Smooth muscle cell (in vitro differentiated cells): ENCODE results near the gene CBLN2. TPM values are rescaled to one million over a fixed set of nuclear protein-coding genes. Genes with fewer than 3 reads are reported as not detected.
A peak's percentile ranks its signal among the peaks of the same experiment; 100 is the strongest.

Experiments used
- DNase-seq: peaks from one replicate; lab custom pipeline; 2025; ENCODE audit not compliant: unreplicated experiment; lab: John Stamatoyannopoulos, UW
- H2AFZ ChIP-seq: fragments of 200-600 bp; sonication (generic); 2 replicates; pipeline ENCODE4 v1.6.0; 2016; ENCODE audit warnings: antibody characterized with exemption, low read depth, mild to moderate bottlenecking
- H3F3A ChIP-seq: fragments of 200-600 bp; sonication (generic); 2 replicates; pipeline ENCODE4 v1.6.0; 2017; ENCODE audit warnings: antibody characterized with exemption, low read depth
- H3K27ac ChIP-seq: fragments of 200-600 bp; sonication (generic); 2 replicates; pipeline ENCODE4 v1.5.1; 2016; ENCODE audit warnings: low read depth, mild to moderate bottlenecking
- H3K27me3 ChIP-seq: fragments of 200-600 bp; sonication (generic); 2 replicates; pipeline ENCODE4 v1.6.1; 2016; ENCODE audit warnings: low read depth, mild to moderate bottlenecking
- H3K36me3 ChIP-seq: fragments of 200-600 bp; sonication (generic); 2 replicates; pipeline ENCODE4 v1.5.1; 2016; ENCODE audit warnings: low read depth
- H3K4me1 ChIP-seq: fragments of 200-600 bp; sonication (generic); 2 replicates; pipeline ENCODE4 v1.5.1; 2016; ENCODE audit warnings: low read depth
- H3K4me2 ChIP-seq: fragments of 200-600 bp; sonication (generic); 2 replicates; pipeline ENCODE4 v1.6.0; 2016; ENCODE audit warnings: mild to moderate bottlenecking
- H3K4me3 ChIP-seq: fragments of 200-600 bp; sonication (generic); 2 replicates; pipeline ENCODE4 v1.5.1; 2016; ENCODE audit warnings: mild to moderate bottlenecking
- H3K79me2 ChIP-seq: fragments of 200-600 bp; sonication (generic); 2 replicates; pipeline ENCODE4 v1.6.0; 2016; ENCODE audit warnings: low read depth, mild to moderate bottlenecking
- H3K9ac ChIP-seq: fragments of 200-600 bp; sonication (generic); 2 replicates; pipeline ENCODE4 v1.6.0; 2016; ENCODE audit warnings: low read depth
- H3K9me3 ChIP-seq: fragments of 200-600 bp; sonication (generic); replicated peaks from 2 replicates; pipeline ENCODE4 v1.5.1; 2016; ENCODE audit warnings: low read depth
- H4K20me1 ChIP-seq: fragments of 200-600 bp; sonication (generic); 2 replicates; pipeline ENCODE4 v1.6.0; 2016; ENCODE audit warnings: low read depth
- CTCF ChIP-seq: fragments of 200-600 bp; sonication (generic); IDR thresholded peaks from 2 replicates; pipeline ENCODE4 v1.5.1; 2017; ENCODE audit warnings: borderline replicate concordance, mild to moderate bottlenecking, antibody characterized with exemption; ENCODE audit not compliant: insufficient read depth, poor library complexity, severe bottlenecking
- WGBS: methylation state at CpG from one replicate; pipeline ENCODE4 v1.1.7; 2016; ENCODE audit warnings: low lambda C conversion rate; 5-methylcytosine and 5-hydroxymethylcytosine counted together
- polyA plus RNA-seq: library from polyadenylated mRNA; unstranded; fragments of >200 nt; fragmentation: Nextera tagmentation; extraction: Ambion mirVana; gene quantifications from 2 replicates; pipeline ENCODE4 v1.2.1, GENCODE V29; 2016
- total RNA-seq: library from RNA; depleted of rRNA; stranded (reverse); fragments of >200 nt; gene quantifications from 2 replicates; pipeline ENCODE4 v1.2.3, GENCODE V29; 2014

Gene CBLN2
- not detected in 2 replicates for total RNA-seq
- not detected in 2 replicates for polyA plus RNA-seq

GRCh38 chr18:72544092-72544886 is at the start of gene CBLN2:
Gene CBLN2, minus strand, starts transcription at chr18:72544342. Its CDS starts 2,182 bp downstream, at chr18:72542160.
- peak; percentile 93 for TF ChIP-seq CTCF
- Histone ChIP-seq H3K27ac (no peak within 1 kb of the TSS), H3K9ac (no peak within 1 kb of the TSS), H3K4me2 (peak within 1 kb of the TSS; percentile 97), H2AFZ (peak within 1 kb of the TSS; percentile 22), H3K4me1 (peaks cover 2% of the 10 kb centered on the region), H3F3A (no peaks in the 10 kb centered on the region), H3K36me3 (no peaks in the 10 kb centered on the region), H3K79me2 (no peaks in the 10 kb centered on the region), H3K27me3 (peaks cover 92% of the 10 kb centered on the region), H3K9me3 (no peaks in the 10 kb centered on the region), H3K4me3 (peak within 1 kb of the TSS; percentile 49), H4K20me1 (no peaks in the 10 kb centered on the region)
- DNase-seq = no peak
- WGBS = 13% methylated on average over 44 of the region's 44 CpGs

GRCh38 chr18:72588360-72588759 is 44.2 kb upstream of the CBLN2 start:
- Histone ChIP-seq H3K4me3 (no peak overlapping the region), H3K36me3 (no peaks in the 10 kb centered on the region), H3K4me1 (no peaks in the 10 kb centered on the region), H3K79me2 (no peaks in the 10 kb centered on the region), H3K9ac (no peak overlapping the region), H3K4me2 (no peak overlapping the region), H2AFZ (no peak overlapping the region), H3K27me3 (no peaks in the 10 kb centered on the region), H4K20me1 (no peaks in the 10 kb centered on the region), H3K9me3 (no peaks in the 10 kb centered on the region), H3F3A (no peaks in the 10 kb centered on the region), H3K27ac (no peak overlapping the region)
- 65% methylated on average over 5 of the region's 5 CpGs for WGBS
- no peak for DNase-seq
- no peak for TF ChIP-seq CTCF

DNA sequence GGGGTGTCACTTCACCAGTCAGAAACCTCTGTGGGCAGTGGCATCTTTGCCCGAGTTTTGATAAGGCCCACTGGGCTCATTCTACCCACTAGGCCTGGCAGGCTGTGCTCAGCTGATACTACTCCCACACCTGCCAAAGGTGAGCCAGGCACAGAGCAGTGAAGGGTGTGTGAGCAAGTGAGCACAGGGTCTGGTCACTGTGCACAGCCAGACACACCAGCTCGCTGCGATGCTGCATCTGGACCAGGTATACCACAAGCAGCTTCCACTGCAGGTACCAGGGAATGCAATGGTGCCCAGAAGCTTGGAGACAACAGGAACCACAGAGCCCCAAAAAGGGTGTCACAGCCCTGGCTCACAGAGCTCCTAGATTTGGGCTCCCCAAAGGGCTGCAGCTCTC is 40.6 kb upstream of the CBLN2 start:
- TF ChIP-seq CTCF = no peak
- WGBS = 88% methylated on average over 3 of the region's 3 CpGs

GRCh38 chr18:72581976-72582375 is 37.8 kb upstream of the CBLN2 start:
- no peak for DNase-seq
- Histone ChIP-seq H3K27ac (no peak overlapping the region), H3K4me1 (no peaks in the 10 kb centered on the region), H3K79me2 (no peaks in the 10 kb centered on the region), H3F3A (no peaks in the 10 kb centered on the region), H3K27me3 (no peaks in the 10 kb centered on the region), H3K4me2 (no peak overlapping the region), H3K9me3 (no peaks in the 10 kb centered on the region), H2AFZ (no peak overlapping the region), H4K20me1 (no peaks in the 10 kb centered on the region), H3K36me3 (no peaks in the 10 kb centered on the region), H3K4me3 (no peak overlapping the region), H3K9ac (no peak overlapping the region)
- 71% methylated on average over 3 of the region's 3 CpGs for WGBS
- no peak for TF ChIP-seq CTCF

More for the DNA sequence above, 40.6 kb upstream of the CBLN2 start:
- H3K9me3 ChIP-seq = no peaks in the 10 kb centered on the region
- H3K79me2 ChIP-seq = no peaks in the 10 kb centered on the region
- H3K36me3 ChIP-seq = no peaks in the 10 kb centered on the region
- H3F3A ChIP-seq = no peaks in the 10 kb centered on the region
- no peaks in the 10 kb centered on the region for H3K27me3 ChIP-seq
- no peak overlapping the region for H2AFZ ChIP-seq
- H3K4me1 ChIP-seq = no peaks in the 10 kb centered on the region
- no peak for DNase-seq
- H3K9ac ChIP-seq = no peak overlapping the region
- no peak overlapping the region for H3K4me2 ChIP-seq
- no peaks in the 10 kb centered on the region for H4K20me1 ChIP-seq
- no peak overlapping the region for H3K27ac ChIP-seq
- H3K4me3 ChIP-seq = no peak overlapping the region
